ENCODE data around the gene OR10Z1.
A peak's percentile ranks its signal among the peaks of the same experiment; 100 is the strongest.

OR10Z1 gene

GRCh38 chr1:158607296-158607695 is 2.2 kb downstream of the OR10Z1 start:
- no peak overlapping the region for H3K27ac ChIP-seq (ENCODE audit: low read depth, low read length)

DNA sequence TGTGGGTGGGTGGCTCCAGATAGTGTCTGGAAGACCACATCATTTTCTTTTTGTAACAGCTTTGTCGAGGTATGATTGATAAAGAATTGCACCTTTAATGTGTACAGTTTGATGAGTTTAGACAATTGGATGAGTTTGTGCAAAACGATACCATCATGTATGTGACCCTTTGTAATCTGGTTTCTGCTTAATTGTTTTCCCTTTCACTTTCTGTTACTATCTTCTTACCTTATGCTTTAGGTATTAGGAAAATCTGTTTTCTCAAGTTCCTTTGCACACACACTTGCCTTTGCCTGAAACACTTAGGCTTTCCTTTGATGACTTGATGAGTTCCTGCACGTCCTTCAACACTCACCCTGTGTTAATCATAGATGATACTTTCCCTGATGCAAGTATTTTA is 6.8 kb downstream of the OR10Z1 start:
- Histone ChIP-seq H3K36me3 (ENCODE audit: insufficient read depth, low read length) (no peaks in the 10 kb centered on the region), H2AFZ (ENCODE audit: low read length, unreplicated experiment) (no peak overlapping the region), H3K4me3 (ENCODE audit: low read depth, low read length) (no peak overlapping the region), H3K79me2 (ENCODE audit: control insufficient read depth, insufficient read depth, low read length, unreplicated experiment) (no peaks in the 10 kb centered on the region), H3K27ac (ENCODE audit: low read depth, low read length) (no peak overlapping the region), H3K4me1 (ENCODE audit: control insufficient read depth, insufficient read depth, low read length, unreplicated experiment) (no peaks in the 10 kb centered on the region), H3K27me3 (ENCODE audit: insufficient read depth, low read length) (no peaks in the 10 kb centered on the region)

More at GRCh38 chr1:158607296-158607695, 2.2 kb downstream of the OR10Z1 start:
- H3K79me2 ChIP-seq (ENCODE audit: control insufficient read depth, insufficient read depth, low read length, unreplicated experiment): no peaks in the 10 kb centered on the region
- H3K4me3 ChIP-seq (ENCODE audit: low read depth, low read length): no peak overlapping the region
- no peaks in the 10 kb centered on the region for H3K36me3 ChIP-seq (ENCODE audit: insufficient read depth, low read length)
- no peaks in the 10 kb centered on the region for H3K27me3 ChIP-seq (ENCODE audit: insufficient read depth, low read length)
- no peak overlapping the region for H2AFZ ChIP-seq (ENCODE audit: low read length, unreplicated experiment)
- no peaks in the 10 kb centered on the region for H3K4me1 ChIP-seq (ENCODE audit: control insufficient read depth, insufficient read depth, low read length, unreplicated experiment)

DNA sequence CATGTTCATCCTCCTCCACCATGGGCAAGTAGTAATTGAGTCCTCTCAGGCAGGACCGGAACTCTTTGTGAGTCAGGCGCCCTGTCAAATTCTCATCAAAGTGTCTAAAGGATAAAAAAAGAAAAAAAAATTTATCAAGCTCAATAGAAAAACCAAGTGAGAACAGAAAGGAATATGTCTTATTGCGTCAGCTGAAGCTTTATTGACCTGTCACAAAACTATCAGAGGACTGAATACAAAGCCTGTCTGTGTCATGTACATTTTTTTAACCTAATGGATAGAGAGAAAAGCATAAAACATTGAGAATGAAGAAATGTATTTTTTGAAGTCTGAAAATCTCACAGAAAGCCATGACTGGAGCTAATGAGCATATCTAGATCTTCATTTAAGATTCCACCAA is 8.7 kb downstream of the OR10Z1 start:
- H3K27me3 ChIP-seq (ENCODE audit: insufficient read depth, low read length): no peaks in the 10 kb centered on the region
- no peaks in the 10 kb centered on the region for H3K36me3 ChIP-seq (ENCODE audit: insufficient read depth, low read length)
- no peak overlapping the region for H2AFZ ChIP-seq (ENCODE audit: low read length, unreplicated experiment)
- H3K4me1 ChIP-seq (ENCODE audit: control insufficient read depth, insufficient read depth, low read length, unreplicated experiment): no peaks in the 10 kb centered on the region
- H3K79me2 ChIP-seq (ENCODE audit: control insufficient read depth, insufficient read depth, low read length, unreplicated experiment): no peaks in the 10 kb centered on the region
- no peak overlapping the region for H3K4me3 ChIP-seq (ENCODE audit: low read depth, low read length)
- no peak overlapping the region for H3K27ac ChIP-seq (ENCODE audit: low read depth, low read length)

GRCh38 chr1:158638146-158638545 is 33.1 kb downstream of the OR10Z1 start:
- H3K4me3 ChIP-seq (ENCODE audit: low read depth, low read length): no peak overlapping the region
- H3K4me1 ChIP-seq (ENCODE audit: control insufficient read depth, insufficient read depth, low read length, unreplicated experiment): no peaks in the 10 kb centered on the region
- H3K27ac ChIP-seq (ENCODE audit: low read depth, low read length): no peak overlapping the region
- no peak overlapping the region for H2AFZ ChIP-seq (ENCODE audit: low read length, unreplicated experiment)
- no peaks in the 10 kb centered on the region for H3K36me3 ChIP-seq (ENCODE audit: insufficient read depth, low read length)
- H3K27me3 ChIP-seq (ENCODE audit: insufficient read depth, low read length): no peaks in the 10 kb centered on the region
- no peaks in the 10 kb centered on the region for H3K79me2 ChIP-seq (ENCODE audit: control insufficient read depth, insufficient read depth, low read length, unreplicated experiment)

DNA sequence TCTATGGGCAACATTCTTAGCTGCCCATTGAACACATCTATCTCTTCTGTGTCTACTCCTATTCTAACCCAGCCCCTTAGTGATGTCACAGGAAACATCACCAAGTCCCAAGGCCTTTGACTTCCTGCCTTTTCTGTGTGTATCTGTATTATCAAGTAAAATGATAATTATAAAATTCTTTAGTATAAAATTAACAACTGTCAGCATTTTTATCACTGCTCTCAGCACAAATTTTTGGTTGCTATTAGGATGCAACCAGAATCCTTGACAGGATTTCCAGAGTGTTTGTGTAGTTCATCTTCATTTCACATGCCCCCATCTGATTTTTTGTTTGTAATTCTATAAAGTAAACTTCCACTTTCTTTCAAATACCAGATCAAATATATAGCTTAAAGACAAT is 33.8 kb downstream of the OR10Z1 start:
- Histone ChIP-seq H3K79me2 (ENCODE audit: control insufficient read depth, insufficient read depth, low read length, unreplicated experiment) (no peaks in the 10 kb centered on the region), H3K36me3 (ENCODE audit: insufficient read depth, low read length) (no peaks in the 10 kb centered on the region), H3K4me3 (ENCODE audit: low read depth, low read length) (no peak overlapping the region), H2AFZ (ENCODE audit: low read length, unreplicated experiment) (no peak overlapping the region), H3K27ac (ENCODE audit: low read depth, low read length) (no peak overlapping the region), H3K4me1 (ENCODE audit: control insufficient read depth, insufficient read depth, low read length, unreplicated experiment) (no peaks in the 10 kb centered on the region), H3K27me3 (ENCODE audit: insufficient read depth, low read length) (no peaks in the 10 kb centered on the region)

- Histone ChIP-seq H3K27me3 (ENCODE audit: insufficient read depth, low read length) (no peaks in the 10 kb centered on the region), H2AFZ (ENCODE audit: low read length, unreplicated experiment) (no peak overlapping the region), H3K4me1 (ENCODE audit: control insufficient read depth, insufficient read depth, low read length, unreplicated experiment) (no peaks in the 10 kb centered on the region), H3K79me2 (ENCODE audit: control insufficient read depth, insufficient read depth, low read length, unreplicated experiment) (no peaks in the 10 kb centered on the region), H3K27ac (ENCODE audit: low read depth, low read length) (no peak overlapping the region), H3K4me3 (ENCODE audit: low read depth, low read length) (no peak overlapping the region), H3K36me3 (ENCODE audit: insufficient read depth, low read length) (no peaks in the 10 kb centered on the region)
These were observed 39.4 kb downstream of the OR10Z1 start for GRCh38 chr1:158644449-158644848.

GRCh38 chr1:158646465-158646864 is 41.4 kb downstream of the OR10Z1 start:
- H3K4me1 ChIP-seq (ENCODE audit: control insufficient read depth, insufficient read depth, low read length, unreplicated experiment): no peaks in the 10 kb centered on the region
- H3K79me2 ChIP-seq (ENCODE audit: control insufficient read depth, insufficient read depth, low read length, unreplicated experiment): no peaks in the 10 kb centered on the region
- H3K27ac ChIP-seq (ENCODE audit: low read depth, low read length): no peak overlapping the region
- H3K36me3 ChIP-seq (ENCODE audit: insufficient read depth, low read length): no peaks in the 10 kb centered on the region
- H3K4me3 ChIP-seq (ENCODE audit: low read depth, low read length): no peak overlapping the region
- H2AFZ ChIP-seq (ENCODE audit: low read length, unreplicated experiment): no peak overlapping the region
- H3K27me3 ChIP-seq (ENCODE audit: insufficient read depth, low read length): no peaks in the 10 kb centered on the region

- Histone ChIP-seq H2AFZ (ENCODE audit: low read length, unreplicated experiment) (no peak overlapping the region), H3K27me3 (ENCODE audit: insufficient read depth, low read length) (no peaks in the 10 kb centered on the region)
These were observed 44.0 kb downstream of the OR10Z1 start for GRCh38 chr1:158649052-158649451.

GRCh38 chr1:158652721-158653334 is 47.8 kb downstream of the OR10Z1 start:
- Histone ChIP-seq H3K27me3 (ENCODE audit: insufficient read depth, low read length) (no peaks in the 10 kb centered on the region), H3K36me3 (ENCODE audit: insufficient read depth, low read length) (no peaks in the 10 kb centered on the region), H3K4me1 (ENCODE audit: control insufficient read depth, insufficient read depth, low read length, unreplicated experiment) (no peaks in the 10 kb centered on the region), H3K27ac (ENCODE audit: low read depth, low read length) (no peak overlapping the region), H2AFZ (ENCODE audit: low read length, unreplicated experiment) (peak overlapping the region; percentile 33), H3K4me3 (ENCODE audit: low read depth, low read length) (peak overlapping the region; percentile 64), H3K79me2 (ENCODE audit: control insufficient read depth, insufficient read depth, low read length, unreplicated experiment) (no peaks in the 10 kb centered on the region)

More at GRCh38 chr1:158649052-158649451, 44.0 kb downstream of the OR10Z1 start:
- H3K4me1 ChIP-seq (ENCODE audit: control insufficient read depth, insufficient read depth, low read length, unreplicated experiment): no peaks in the 10 kb centered on the region
- no peaks in the 10 kb centered on the region for H3K79me2 ChIP-seq (ENCODE audit: control insufficient read depth, insufficient read depth, low read length, unreplicated experiment)
- H3K36me3 ChIP-seq (ENCODE audit: insufficient read depth, low read length): no peaks in the 10 kb centered on the region
- H3K4me3 ChIP-seq (ENCODE audit: low read depth, low read length): no peak overlapping the region
- no peak overlapping the region for H3K27ac ChIP-seq (ENCODE audit: low read depth, low read length)

DNA sequence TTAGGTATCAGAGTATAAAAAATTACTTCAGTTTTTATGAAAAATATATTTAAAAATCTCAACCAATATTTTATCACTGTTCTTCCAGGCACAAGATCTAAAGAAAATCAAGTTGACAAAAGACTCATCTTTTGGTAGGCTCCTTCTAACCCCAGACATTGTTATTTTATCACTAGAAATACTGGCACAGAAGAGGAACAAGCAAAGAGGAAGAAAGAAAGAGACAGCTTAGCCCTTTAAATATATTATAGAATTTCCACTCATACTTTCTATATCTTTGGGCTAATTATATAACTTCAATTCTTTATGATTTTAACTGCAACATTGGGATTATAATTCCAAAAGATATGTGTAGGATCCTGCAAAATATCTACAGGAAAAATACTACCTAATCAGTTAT is 49.0 kb downstream of the OR10Z1 start:
- H2AFZ ChIP-seq (ENCODE audit: low read length, unreplicated experiment): no peak overlapping the region
- H3K27me3 ChIP-seq (ENCODE audit: insufficient read depth, low read length): no peaks in the 10 kb centered on the region

DNA sequence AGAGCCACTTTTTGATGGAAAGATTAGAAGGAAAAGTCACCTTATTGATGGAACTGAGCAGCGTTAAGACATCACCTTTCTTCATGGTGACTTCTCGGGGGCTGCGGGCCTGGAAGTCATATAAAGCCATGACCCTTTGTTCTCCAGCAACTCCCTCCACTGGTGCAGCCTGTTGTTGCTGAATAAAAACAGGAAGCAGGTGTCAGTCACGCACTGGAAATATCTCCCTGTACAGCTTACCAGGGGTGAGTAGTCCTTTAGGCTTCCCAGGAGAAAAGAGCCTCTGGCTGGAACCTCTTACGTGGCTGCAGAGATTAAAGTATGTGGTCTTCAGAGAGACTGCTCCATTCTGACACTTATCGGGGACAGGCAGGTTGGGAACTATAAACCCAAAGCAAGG is 49.5 kb downstream of the OR10Z1 start:
- H2AFZ ChIP-seq (ENCODE audit: low read length, unreplicated experiment): no peak overlapping the region
- no peaks in the 10 kb centered on the region for H3K79me2 ChIP-seq (ENCODE audit: control insufficient read depth, insufficient read depth, low read length, unreplicated experiment)
- H3K4me3 ChIP-seq (ENCODE audit: low read depth, low read length): no peak overlapping the region
- no peaks in the 10 kb centered on the region for H3K4me1 ChIP-seq (ENCODE audit: control insufficient read depth, insufficient read depth, low read length, unreplicated experiment)
- H3K36me3 ChIP-seq (ENCODE audit: insufficient read depth, low read length): no peaks in the 10 kb centered on the region
- H3K27ac ChIP-seq (ENCODE audit: low read depth, low read length): no peak overlapping the region
- no peaks in the 10 kb centered on the region for H3K27me3 ChIP-seq (ENCODE audit: insufficient read depth, low read length)

More for the DNA sequence above, 49.0 kb downstream of the OR10Z1 start:
- H3K4me1 ChIP-seq (ENCODE audit: control insufficient read depth, insufficient read depth, low read length, unreplicated experiment): no peaks in the 10 kb centered on the region
- no peak overlapping the region for H3K27ac ChIP-seq (ENCODE audit: low read depth, low read length)
- H3K36me3 ChIP-seq (ENCODE audit: insufficient read depth, low read length): no peaks in the 10 kb centered on the region
- H3K4me3 ChIP-seq (ENCODE audit: low read depth, low read length): no peak overlapping the region
- no peaks in the 10 kb centered on the region for H3K79me2 ChIP-seq (ENCODE audit: control insufficient read depth, insufficient read depth, low read length, unreplicated experiment)
